HepG2 (cell line): ENCODE results near the gene DEPDC1B. TPM values are rescaled to one million over a fixed set of nuclear protein-coding genes. Genes with fewer than 3 reads are reported as not detected.

Experiments
- ARID4A ChIP-seq: sonication (generic); formaldehyde crosslinking; IDR thresholded peaks from 2 replicates; pipeline ENCODE4 v1.5.0; 2020; ENCODE audit warnings: mild to moderate bottlenecking, missing genetic modification reagents, borderline replicate concordance
- GATA4 ChIP-seq: sonication (generic); IDR thresholded peaks from 2 replicates; pipeline ENCODE4 v1.6.1; 2016; ENCODE audit warnings: antibody characterized with exemption, low read depth, borderline replicate concordance
- HDAC6 ChIP-seq: fragments of 200-600 bp; sonication (generic); IDR thresholded peaks from 2 replicates; pipeline ENCODE4 v1.7.0; 2017; ENCODE audit warnings: mild to moderate bottlenecking, antibody characterized with exemption, low read length, low read depth
- HNRNPUL1 ChIP-seq: fragments of 200-400 bp; formaldehyde crosslinking; IDR thresholded peaks from 2 replicates; pipeline ENCODE4 v1.6.1; 2017; ENCODE audit warnings: low read depth, mild to moderate bottlenecking, low read length, moderate library complexity
- IRF2 ChIP-seq: IDR thresholded peaks from 2 replicates; pipeline ENCODE4 v1.6.1; 2018; ENCODE audit warnings: missing genetic modification reagents, missing compliant biosample characterization
- MBNL3 ChIP-seq: fragments of 250-450 bp; sonication (Bioruptor Pico); conservative IDR thresholded peaks from 2 replicates; pipeline ENCODE4 v1.8.0; 2022; ENCODE audit warnings: mild to moderate bottlenecking, inconsistent platforms
- REPIN1 ChIP-seq: sonication (generic); formaldehyde crosslinking; IDR thresholded peaks from 2 replicates; pipeline ENCODE4 v1.8.0; 2022; ENCODE audit warnings: missing genetic modification reagents, low read depth, mild to moderate bottlenecking, borderline replicate concordance
- RXRA ChIP-seq: sonication (generic); formaldehyde crosslinking; IDR thresholded peaks from 2 replicates; pipeline ENCODE4 v1.5.1; 2020; ENCODE audit warnings: missing genetic modification reagents
- SATB2 ChIP-seq: sonication (generic); formaldehyde crosslinking; IDR thresholded peaks from 2 replicates; pipeline ENCODE4 v1.5.0; 2020; ENCODE audit warnings: missing genetic modification reagents
- SIX4 ChIP-seq: sonication (generic); formaldehyde crosslinking; IDR thresholded peaks from 2 replicates; pipeline ENCODE4 v1.4.0; 2020; ENCODE audit warnings: missing genetic modification reagents
- SUZ12 ChIP-seq: fragments of 150-350 bp; IDR thresholded peaks from 2 replicates; pipeline ENCODE4 v1.6.1; 2014; ENCODE audit warnings: low read depth, low read length
- SYNCRIP ChIP-seq: fragments of 200-400 bp; formaldehyde crosslinking; IDR thresholded peaks from 2 replicates; pipeline ENCODE4 v1.6.1; 2018; ENCODE audit warnings: mild to moderate bottlenecking, low read depth, low read length; ENCODE audit not compliant: insufficient read depth
- ZNF557 ChIP-seq: sonication (generic); formaldehyde crosslinking; IDR thresholded peaks from 2 replicates; pipeline ENCODE4 v1.4.0; 2020; ENCODE audit warnings: missing genetic modification reagents
- ZNF660 ChIP-seq: sonication (generic); formaldehyde crosslinking; IDR thresholded peaks from 2 replicates; pipeline ENCODE4 v1.5.1; 2020; ENCODE audit warnings: mild to moderate bottlenecking, low read depth, missing genetic modification reagents, borderline replicate concordance
- ZNF670 ChIP-seq: sonication (generic); formaldehyde crosslinking; IDR thresholded peaks from 2 replicates; pipeline ENCODE4 v1.8.0; 2022; ENCODE audit warnings: mild to moderate bottlenecking, missing genetic modification reagents, borderline replicate concordance
- ZNF891 ChIP-seq: sonication (generic); formaldehyde crosslinking; IDR thresholded peaks from 2 replicates; pipeline ENCODE4 v1.5.0; 2020; ENCODE audit warnings: mild to moderate bottlenecking, missing genetic modification reagents
- polyA plus RNA-seq, 8 experiments: library from polyadenylated mRNA; depleted of rRNA in 3 of 8; stranded (reverse) in 7 of 8; unstranded in 1 of 8; fragments of >200 nt; fragmentation: Illumina TruSeq in 4 of 8; extraction: Trizol in 4 of 8; gene quantifications; 2 replicates each; pipeline versions ENCODE4 v1.2.1 to v1.2.3, GENCODE V29; 2011 to 2016; ENCODE audit warnings: low read depth in 4 of 8, missing spikeins in 1 of 8, mixed read lengths in 1 of 8; ENCODE audit not compliant: insufficient read depth in 1 of 8
- total RNA-seq, 5 experiments: library from RNA; depleted of rRNA; stranded (reverse); fragments of >200 nt; fragmentation: Illumina TruSeq; extraction: Trizol; gene quantifications; 2 replicates each; pipeline ENCODE4 v1.2.3, GENCODE V29; 2016; ENCODE audit warnings: low read depth in 1 of 5
- TF ChIP-seq, protein P1 (sequence below): sonication (generic); formaldehyde crosslinking; conservative IDR thresholded peaks from 2 replicates; pipeline ENCODE4 v1.4.0; 2020; ENCODE audit warnings: mild to moderate bottlenecking, missing genetic modification reagents, moderate library complexity
- TF ChIP-seq, protein P2 (sequence below): sonication (generic); formaldehyde crosslinking; IDR thresholded peaks from 2 replicates; pipeline ENCODE4 v1.4.0; 2020; ENCODE audit warnings: missing genetic modification reagents

DEPDC1B gene
- total and polyA plus RNA-seq, 2 of the 13 experiments (the other 11 are each of a cell fraction or from before 2014, with no cell fraction given) = 29.5 to 51.3 TPM

GRCh38 chr5:60671899-60672692, 27.9 kb downstream of the DEPDC1B start (continued):
- TF ChIP-seq, protein P1, sequence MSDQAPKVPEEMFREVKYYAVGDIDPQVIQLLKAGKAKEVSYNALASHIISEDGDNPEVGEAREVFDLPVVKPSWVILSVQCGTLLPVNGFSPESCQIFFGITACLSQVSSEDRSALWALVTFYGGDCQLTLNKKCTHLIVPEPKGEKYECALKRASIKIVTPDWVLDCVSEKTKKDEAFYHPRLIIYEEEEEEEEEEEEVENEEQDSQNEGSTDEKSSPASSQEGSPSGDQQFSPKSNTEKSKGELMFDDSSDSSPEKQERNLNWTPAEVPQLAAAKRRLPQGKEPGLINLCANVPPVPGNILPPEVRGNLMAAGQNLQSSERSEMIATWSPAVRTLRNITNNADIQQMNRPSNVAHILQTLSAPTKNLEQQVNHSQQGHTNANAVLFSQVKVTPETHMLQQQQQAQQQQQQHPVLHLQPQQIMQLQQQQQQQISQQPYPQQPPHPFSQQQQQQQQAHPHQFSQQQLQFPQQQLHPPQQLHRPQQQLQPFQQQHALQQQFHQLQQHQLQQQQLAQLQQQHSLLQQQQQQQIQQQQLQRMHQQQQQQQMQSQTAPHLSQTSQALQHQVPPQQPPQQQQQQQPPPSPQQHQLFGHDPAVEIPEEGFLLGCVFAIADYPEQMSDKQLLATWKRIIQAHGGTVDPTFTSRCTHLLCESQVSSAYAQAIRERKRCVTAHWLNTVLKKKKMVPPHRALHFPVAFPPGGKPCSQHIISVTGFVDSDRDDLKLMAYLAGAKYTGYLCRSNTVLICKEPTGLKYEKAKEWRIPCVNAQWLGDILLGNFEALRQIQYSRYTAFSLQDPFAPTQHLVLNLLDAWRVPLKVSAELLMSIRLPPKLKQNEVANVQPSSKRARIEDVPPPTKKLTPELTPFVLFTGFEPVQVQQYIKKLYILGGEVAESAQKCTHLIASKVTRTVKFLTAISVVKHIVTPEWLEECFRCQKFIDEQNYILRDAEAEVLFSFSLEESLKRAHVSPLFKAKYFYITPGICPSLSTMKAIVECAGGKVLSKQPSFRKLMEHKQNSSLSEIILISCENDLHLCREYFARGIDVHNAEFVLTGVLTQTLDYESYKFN (CRISPR knock-in tag) = peak; percentile 91
- TF ChIP-seq RXRA (peak; percentile 83; the same call in 1 of the 2 replicates), ZNF660 (CRISPR knock-in tag) (no peak), SATB2 (CRISPR knock-in tag) (no peak), HNRNPUL1 (no peak), REPIN1 (CRISPR knock-in tag) (peak; percentile 72; the same call in 1 of the 2 replicates), ARID4A (CRISPR knock-in tag) (peak; percentile 24; the same call in 1 of the 2 replicates), SUZ12 (no peak), ZNF557 (CRISPR knock-in tag) (0 out of 2 replicates have a peak, but pooled peaks have one; percentile 30), SYNCRIP (no peak), IRF2 (peak; percentile 57), GATA4 (peak; percentile 98), ZNF670 (CRISPR knock-in tag) (no peak), ZNF891 (CRISPR knock-in tag) (no peak), SIX4 (peak; percentile 80), HDAC6 (no peak), MBNL3 (CRISPR knock-in tag) (no peak)
- TF ChIP-seq, protein P2, sequence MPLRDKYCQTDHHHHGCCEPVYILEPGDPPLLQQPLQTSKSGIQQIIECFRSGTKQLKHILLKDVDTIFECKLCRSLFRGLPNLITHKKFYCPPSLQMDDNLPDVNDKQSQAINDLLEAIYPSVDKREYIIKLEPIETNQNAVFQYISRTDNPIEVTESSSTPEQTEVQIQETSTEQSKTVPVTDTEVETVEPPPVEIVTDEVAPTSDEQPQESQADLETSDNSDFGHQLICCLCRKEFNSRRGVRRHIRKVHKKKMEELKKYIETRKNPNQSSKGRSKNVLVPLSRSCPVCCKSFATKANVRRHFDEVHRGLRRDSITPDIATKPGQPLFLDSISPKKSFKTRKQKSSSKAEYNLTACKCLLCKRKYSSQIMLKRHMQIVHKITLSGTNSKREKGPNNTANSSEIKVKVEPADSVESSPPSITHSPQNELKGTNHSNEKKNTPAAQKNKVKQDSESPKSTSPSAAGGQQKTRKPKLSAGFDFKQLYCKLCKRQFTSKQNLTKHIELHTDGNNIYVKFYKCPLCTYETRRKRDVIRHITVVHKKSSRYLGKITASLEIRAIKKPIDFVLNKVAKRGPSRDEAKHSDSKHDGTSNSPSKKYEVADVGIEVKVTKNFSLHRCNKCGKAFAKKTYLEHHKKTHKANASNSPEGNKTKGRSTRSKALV = no peak
